GM12864 (cell line): ENCODE results near the gene TNIK.

Experiments used
- DNase-seq: peaks from one replicate; pipeline ENCODE4 v3.0.0-alpha.2; 2011; ENCODE audit warnings: low read depth
- H3K4me3 ChIP-seq: 2 replicates; pipeline ENCODE4 v1.5.1; 2011; ENCODE audit warnings: mild to moderate bottlenecking, low read depth, low read length, control low read depth
- TF ChIP-seq, protein P1 (sequence below): IDR thresholded peaks from 2 replicates; pipeline ENCODE4 v1.5.1; 2011; ENCODE audit warnings: low read depth, mild to moderate bottlenecking, moderate library complexity, low read length, control low read depth, inconsistent platforms; ENCODE audit errors: missing control alignments

Gene TNIK

DNA sequence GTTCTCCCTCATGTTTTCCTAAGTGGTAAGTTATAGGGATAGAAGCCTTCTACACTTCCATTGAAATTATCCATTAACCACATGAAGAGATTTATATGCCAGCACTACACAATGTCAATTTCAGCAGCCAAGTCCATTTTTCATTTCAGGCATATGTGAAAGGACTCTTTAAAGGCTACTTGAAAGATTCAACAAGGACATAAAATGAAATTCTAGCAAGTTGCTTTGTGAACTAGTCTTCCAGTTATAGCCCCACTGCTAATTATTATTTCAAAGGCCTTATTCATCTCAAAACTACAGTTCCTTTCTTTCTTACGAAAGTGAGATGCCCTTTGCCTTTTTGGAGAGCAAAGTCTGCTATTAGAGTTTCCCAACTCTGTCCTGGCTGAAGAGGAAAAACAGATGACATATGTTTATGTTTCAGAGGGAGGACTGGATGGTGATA is 367.7 kb downstream of the TNIK start:
- TF ChIP-seq, protein P1, sequence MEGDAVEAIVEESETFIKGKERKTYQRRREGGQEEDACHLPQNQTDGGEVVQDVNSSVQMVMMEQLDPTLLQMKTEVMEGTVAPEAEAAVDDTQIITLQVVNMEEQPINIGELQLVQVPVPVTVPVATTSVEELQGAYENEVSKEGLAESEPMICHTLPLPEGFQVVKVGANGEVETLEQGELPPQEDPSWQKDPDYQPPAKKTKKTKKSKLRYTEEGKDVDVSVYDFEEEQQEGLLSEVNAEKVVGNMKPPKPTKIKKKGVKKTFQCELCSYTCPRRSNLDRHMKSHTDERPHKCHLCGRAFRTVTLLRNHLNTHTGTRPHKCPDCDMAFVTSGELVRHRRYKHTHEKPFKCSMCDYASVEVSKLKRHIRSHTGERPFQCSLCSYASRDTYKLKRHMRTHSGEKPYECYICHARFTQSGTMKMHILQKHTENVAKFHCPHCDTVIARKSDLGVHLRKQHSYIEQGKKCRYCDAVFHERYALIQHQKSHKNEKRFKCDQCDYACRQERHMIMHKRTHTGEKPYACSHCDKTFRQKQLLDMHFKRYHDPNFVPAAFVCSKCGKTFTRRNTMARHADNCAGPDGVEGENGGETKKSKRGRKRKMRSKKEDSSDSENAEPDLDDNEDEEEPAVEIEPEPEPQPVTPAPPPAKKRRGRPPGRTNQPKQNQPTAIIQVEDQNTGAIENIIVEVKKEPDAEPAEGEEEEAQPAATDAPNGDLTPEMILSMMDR: no peak
- no peak for DNase-seq
- H3K4me3 ChIP-seq: no peak overlapping the region

DNA sequence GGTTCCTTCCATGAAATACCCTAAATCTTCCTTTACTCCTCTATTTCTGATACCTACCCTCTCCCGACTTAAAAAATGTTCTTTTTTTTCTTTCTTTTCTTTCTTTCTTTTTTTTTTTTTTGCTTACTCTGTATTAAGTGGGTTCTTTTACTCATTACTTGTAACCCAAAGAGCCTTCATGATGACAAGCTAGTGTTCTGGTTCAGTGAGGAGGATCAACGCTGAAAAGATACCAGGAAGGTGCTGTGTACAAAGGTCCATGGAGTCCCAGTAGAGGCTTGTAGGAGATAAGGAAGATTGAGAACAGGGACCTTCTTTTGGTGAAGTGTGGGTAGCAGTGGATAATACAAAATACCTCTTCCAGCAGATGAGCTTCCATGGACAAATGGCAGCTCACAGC is 369.9 kb downstream of the TNIK start:
- TF ChIP-seq, protein P1: no peak
- no peak overlapping the region for H3K4me3 ChIP-seq
- no peak for DNase-seq

DNA sequence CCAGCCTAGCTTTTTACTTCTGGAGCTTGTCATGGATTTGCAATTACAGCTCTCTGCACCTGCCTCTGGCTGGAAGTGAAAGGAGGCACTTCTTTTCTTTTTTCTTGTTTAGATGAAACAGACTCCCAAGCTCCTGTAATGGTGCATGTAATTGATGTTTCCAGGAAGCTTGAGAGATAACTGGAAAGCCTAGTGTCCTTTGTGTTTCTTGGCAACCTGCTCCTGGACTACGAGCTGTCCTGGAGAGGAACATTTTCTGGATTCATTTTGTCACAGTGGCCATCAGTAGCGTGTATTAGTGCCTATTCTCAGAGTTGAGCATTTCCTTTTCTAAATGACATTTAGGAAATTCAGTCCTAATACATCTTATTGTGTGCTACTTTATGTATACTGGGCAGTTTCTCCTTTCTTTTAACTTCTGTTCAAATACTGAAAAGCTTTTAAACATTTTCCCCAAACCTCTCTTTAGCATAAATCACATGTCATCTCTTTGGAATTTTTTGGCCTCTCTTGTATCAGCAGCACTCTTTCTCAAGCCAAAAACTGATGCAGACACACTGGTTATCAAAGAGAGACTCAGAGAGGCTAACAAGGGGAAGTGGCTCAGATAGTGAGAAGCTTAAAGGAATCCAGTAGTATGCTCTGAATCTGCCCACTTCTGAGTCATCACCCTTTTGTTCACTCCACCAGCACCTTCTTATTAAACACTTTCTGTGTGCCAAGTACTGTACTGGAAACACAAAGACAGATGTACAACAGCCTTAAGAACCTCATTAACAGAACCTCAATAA is 371.0 kb downstream of the TNIK start:
- DNase-seq: no peak
- TF ChIP-seq, protein P1: no peak
- no peak overlapping the region for H3K4me3 ChIP-seq

DNA sequence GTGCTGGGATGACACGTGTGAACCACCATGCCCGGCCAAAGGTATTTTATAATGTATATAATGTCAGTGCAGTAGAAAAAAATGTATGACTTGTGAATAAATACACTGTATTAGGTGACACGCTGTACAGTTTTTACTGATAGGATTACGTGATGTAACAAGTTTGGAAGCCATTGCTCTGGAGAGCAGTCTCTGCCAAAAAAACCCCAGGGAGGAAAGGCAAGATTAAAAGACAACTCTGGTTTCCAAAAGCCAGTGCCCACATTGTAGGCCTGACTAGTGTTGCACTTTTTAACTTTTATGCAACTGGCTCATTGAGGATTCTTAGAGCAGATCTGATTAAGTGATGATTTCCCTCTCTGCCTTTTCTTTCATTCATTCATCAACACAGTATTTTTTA is 371.7 kb downstream of the TNIK start:
- H3K4me3 ChIP-seq: no peak overlapping the region
- no peak for DNase-seq
- TF ChIP-seq, protein P1: no peak

DNA sequence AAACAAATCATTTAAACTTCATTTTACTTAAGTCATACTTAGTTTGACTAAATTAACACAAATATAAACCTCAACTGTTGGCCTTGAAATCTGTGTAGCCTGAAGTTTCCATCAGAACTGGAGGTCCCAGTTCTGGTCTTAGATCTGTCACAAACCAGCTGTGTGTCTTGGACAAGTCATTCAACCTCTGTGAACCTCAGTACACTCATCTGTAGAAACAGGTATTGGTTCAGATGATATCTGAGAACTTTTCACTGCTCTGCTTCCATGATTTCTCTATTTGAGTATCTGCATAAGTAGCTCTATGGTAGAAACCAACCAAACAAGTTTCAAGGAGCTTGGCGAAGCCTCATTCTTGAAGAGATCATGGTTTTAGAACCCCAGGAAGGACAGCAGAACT is 373.3 kb downstream of the TNIK start:
- TF ChIP-seq, protein P1: no peak
- H3K4me3 ChIP-seq: no peak overlapping the region
- DNase-seq: no peak

DNA sequence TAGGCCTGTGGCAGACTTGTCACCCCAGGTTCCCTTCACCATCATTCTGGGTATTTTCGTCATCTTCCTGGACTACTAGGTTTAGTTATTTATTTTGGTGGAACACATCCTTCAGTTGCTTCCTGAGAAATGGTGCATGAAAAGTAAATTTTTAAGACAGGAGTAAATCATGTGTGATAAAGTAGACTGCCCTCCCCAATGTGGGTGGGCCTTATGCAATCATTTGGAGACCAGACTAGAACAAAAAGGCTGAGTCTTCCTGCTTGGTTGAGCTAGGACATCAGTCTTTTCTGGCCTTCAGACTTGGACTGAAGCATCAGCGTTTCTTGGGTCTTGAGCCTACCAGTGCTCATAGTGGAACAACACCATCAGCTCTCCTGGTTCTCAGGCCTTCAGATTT is 382.9 kb downstream of the TNIK start:
- no peak for DNase-seq
- TF ChIP-seq, protein P1: no peak
- H3K4me3 ChIP-seq: no peak overlapping the region

DNA sequence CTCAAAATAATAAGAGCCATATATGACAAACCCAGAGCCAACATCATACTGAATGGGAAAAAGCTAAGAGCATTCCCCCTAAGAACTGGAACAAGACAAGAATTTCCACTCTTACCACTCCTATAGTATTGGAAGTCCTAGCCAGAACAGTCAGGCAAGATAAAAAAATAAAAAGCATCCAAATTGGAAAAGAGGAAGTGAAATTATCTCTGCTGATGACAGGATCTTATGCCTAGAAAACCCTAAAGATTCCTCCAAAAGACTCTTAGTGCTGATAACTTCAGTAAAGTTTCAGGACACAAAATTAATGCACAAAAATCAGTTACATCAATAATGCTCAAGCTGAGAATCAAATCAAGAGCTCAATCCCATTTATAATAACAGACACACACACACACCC is 387.8 kb downstream of the TNIK start:
- no peak overlapping the region for H3K4me3 ChIP-seq

More for the DNA sequence above, 387.8 kb downstream of the TNIK start:
- no peak for DNase-seq
- TF ChIP-seq, protein P1: no peak
